ENCODE data around the gene NLRC3.

- TF ChIP-seq CTCF (conservative IDR thresholded peaks at IDR 0.05; ENCODE audit: low read depth, low read length) (no peak), EZH2 (IDR thresholded peaks at IDR 0.05; ENCODE audit: borderline replicate concordance, low read depth, low read length, poor library complexity, severe bottlenecking) (no peak)
These were observed 61.3 kb downstream of the NLRC3 start for GRCh38 chr16:3515897-3516296.
